K562 (cell line): ENCODE measurements around the gene SETD3. TPM values are rescaled to one million over a fixed set of nuclear protein-coding genes. Genes with fewer than 3 reads are reported as not detected.

Experiments used
- JUN ChIP-seq, 2 experiments: sonication (generic) in 1 of 2; formaldehyde crosslinking in 1 of 2; IDR thresholded peaks; 2 replicates each; pipeline versions ENCODE4 v1.6.1 to v1.8.0; 2012 to 2022; ENCODE audit warnings: borderline replicate concordance in 2 of 2, mild to moderate bottlenecking in 2 of 2, improper control_type of control experiment in 1 of 2, low read depth in 1 of 2, low read length in 1 of 2, missing genetic modification reagents in 1 of 2
- PHB ChIP-seq: fragments of 250-450 bp; sonication (Bioruptor Pico); IDR thresholded peaks from 2 replicates; pipeline ENCODE4 v1.5.0; 2021
- RREB1 ChIP-seq: fragments of 250-450 bp; sonication (Bioruptor Pico); IDR thresholded peaks from 2 replicates; pipeline ENCODE4 v1.4.0; 2020
- SMARCA4 ChIP-seq: fragments of 450-650 bp; IDR thresholded peaks from 2 replicates; pipeline ENCODE4 v1.6.1; 2016
- polyA plus RNA-seq, 8 experiments: library from polyadenylated mRNA; depleted of rRNA in 4 of 8; stranded (reverse) in 5 of 8; unstranded in 3 of 8; fragments of >200 nt; fragmentation: Nextera tagmentation in 2 of 8; fragmentation: Illumina TruSeq in 1 of 8; extraction: Ambion mirVana in 2 of 8; extraction: Trizol in 1 of 8; gene quantifications; 2 replicates each; pipeline versions ENCODE4 v1.2.1 to v1.2.3, GENCODE V29; 2011 to 2014; ENCODE audit warnings: inconsistent platforms in 1 of 8, missing spikeins in 1 of 8
- total RNA-seq, 7 experiments: library from RNA; depleted of rRNA in 6 of 7; stranded (reverse); fragments of >200 nt in 6 of 7; fragmentation: Illumina TruSeq in 2 of 7; extraction: Trizol in 2 of 7; gene quantifications; 2 replicates each; pipeline versions ENCODE4 v1.2.1 to v1.2.3, GENCODE V29; 2011 to 2021; ENCODE audit warnings: low replicate concordance in 1 of 7

Gene SETD3
- total and polyA plus RNA-seq, 9 of the 15 experiments (the other 6 are each of a cell fraction or from before 2014, with no cell fraction given): 8.5 to 35.9 (median 26.5) TPM

- TF ChIP-seq PHB (CRISPR knock-in tag) (no peak), RREB1 (CRISPR knock-in tag) (no peak), SMARCA4 (no peak), JUN (IDR thresholded peaks at IDR 0.05; ENCODE audit: borderline replicate concordance, low read depth, low read length) (no peak), JUN (CRISPR knock-in tag; IDR thresholded peaks at IDR 0.05; ENCODE audit: borderline replicate concordance) (no peak)
These were observed 127.9 kb downstream of the SETD3 start (continued) for GRCh38 chr14:99352688-99353280.
